Suppressor macrophage treated with lipopolysaccharide for 1 hour (primary cell): Measurements from ENCODE around the gene PCARE.
A peak's percentile ranks its signal among the peaks of the same experiment; 100 is the strongest.

ENCODE experiments used
- DNase-seq, 3 donors: peaks; one replicate each; pipeline ENCODE4 v3.0.0-alpha.2; 2020 to 2022

PCARE gene

GRCh38 chr2:29062371-29062770 lies 12.0 kb downstream of the PCARE start:
- no peak for DNase-seq

- peak; percentile 26 to 41 (median 27) for DNase-seq
Observed at GRCh38 chr2:29061616-29062015, 12.7 kb downstream of the PCARE start.

- no peak for DNase-seq
Observed at GRCh38 chr2:29061176-29061575, 13.1 kb downstream of the PCARE start.

- no peak for DNase-seq
Observed at GRCh38 chr2:29060441-29060840, 13.9 kb downstream of the PCARE start.

GRCh38 chr2:29059624-29060023 lies 14.7 kb downstream of the PCARE start:
- peak in 1 of 3 donors; percentile 26 for DNase-seq

GRCh38 chr2:29057006-29057405 lies 17.3 kb downstream of the PCARE start:
- no peak for DNase-seq

GRCh38 chr2:29056452-29056851 lies 17.9 kb downstream of the PCARE start:
- DNase-seq, result no peak

- DNase-seq, result no peak
Observed at GRCh38 chr2:29055601-29056000, 18.7 kb downstream of the PCARE start.

GRCh38 chr2:29054430-29054829 lies 19.9 kb downstream of the PCARE start:
- DNase-seq, result no peak

GRCh38 chr2:29053670-29054400 lies 20.5 kb downstream of the PCARE start:
- no peak for DNase-seq

- no peak for DNase-seq
Observed at GRCh38 chr2:29053223-29053622, 21.1 kb downstream of the PCARE start.

- DNase-seq, result no peak
Observed at GRCh38 chr2:29052807-29053206, 21.5 kb downstream of the PCARE start.

GRCh38 chr2:29051730-29052129 lies 22.6 kb downstream of the PCARE start:
- no peak for DNase-seq

GRCh38 chr2:29050591-29050990 lies 23.7 kb downstream of the PCARE start:
- no peak for DNase-seq

GRCh38 chr2:29047083-29047845 lies 27.1 kb downstream of the PCARE start:
- DNase-seq, result no peak

- no peak for DNase-seq
Observed at GRCh38 chr2:29046321-29046720, 28.0 kb downstream of the PCARE start.

GRCh38 chr2:29044459-29044858 lies 29.9 kb downstream of the PCARE start:
- DNase-seq, result no peak

GRCh38 chr2:29042561-29043075 lies 31.7 kb downstream of the PCARE start:
- no peak for DNase-seq

- no peak for DNase-seq
Observed at GRCh38 chr2:29041161-29041660, 33.1 kb downstream of the PCARE start.

- DNase-seq, result no peak
Observed at GRCh38 chr2:29040552-29040951, 33.8 kb downstream of the PCARE start.

- DNase-seq, result no peak
Observed at GRCh38 chr2:29039718-29040480, 34.4 kb downstream of the PCARE start.

- peak in 2 of 3 donors; percentile 45 to 55 for DNase-seq
Observed at GRCh38 chr2:29035016-29035745, 39.1 kb downstream of the PCARE start.
